Natural killer cell treated with Interleukin-12 subunit alpha and Interleukin-12 subunit beta and Interleukin-15 and Interleukin-18, amount 100 ng/mL, for 72 hours (primary cell): ENCODE measurements around the gene MYOD1. TPM values are rescaled to one million over a fixed set of nuclear protein-coding genes. Genes with fewer than 3 reads are reported as not detected.

Source experiments
- ATAC-seq, 2 donors: fragments of 150-1000 bp; cut with Tn5 transposase in 1 of 2; sonication (Bioruptor Pico), chemical (Tn5 transposase) in 1 of 2; 2 replicates each; pipeline ENCODE4 v1.10.0; 2021
- DNase-seq: peaks from one replicate; pipeline ENCODE4 v3.0.0; 2022; ENCODE audit warnings: low spot score
- H3K27ac Mint-ChIP-seq, 2 donors: 1 replicate in 1 of 2; 2 replicates in 1 of 2; pipeline ENCODE4 v1.8.0; 2022; ENCODE audit warnings: mixed read lengths in 2 of 2, mild to moderate bottlenecking in 1 of 2, moderate library complexity in 1 of 2
- H3K27me3 Mint-ChIP-seq, 2 donors: 1 replicate in 1 of 2; 2 replicates in 1 of 2; pipeline ENCODE4 v1.8.0; 2022; ENCODE audit warnings: mixed read lengths in 2 of 2
- H3K36me3 Mint-ChIP-seq: one replicate; pipeline ENCODE4 v1.8.0; 2022; ENCODE audit warnings: mixed read lengths
- H3K4me1 Mint-ChIP-seq, 2 donors: 1 replicate in 1 of 2; 2 replicates in 1 of 2; pipeline ENCODE4 v1.8.0; 2022; ENCODE audit warnings: low read depth in 2 of 2, mixed read lengths in 2 of 2, mild to moderate bottlenecking in 1 of 2
- H3K4me3 Mint-ChIP-seq: one replicate; pipeline ENCODE4 v1.8.0; 2022; ENCODE audit warnings: mixed read lengths
- H3K9me3 Mint-ChIP-seq: 2 replicates; pipeline ENCODE4 v1.8.0; 2022; ENCODE audit warnings: mixed read lengths
- total RNA-seq, 2 donors: library from RNA; stranded (reverse); gene quantifications; one replicate each; pipeline ENCODE4 v1.2.3, GENCODE V29; 2022

Gene MYOD1
- total RNA-seq, 2 donors from 2014 or later: not detected

- Mint-ChIP-seq H3K36me3 (no peaks in the 10 kb centered on the region), H3K4me1 (no peaks in the 10 kb centered on the region), H3K27me3 (no peaks in the 10 kb centered on the region), H3K9me3 (no peaks in the 10 kb centered on the region), H3K27ac (no peak overlapping the region), H3K4me3 (no peak overlapping the region)
- no peak for ATAC-seq
- DNase-seq: no peak
Observed at GRCh38 chr11:17770917-17771316, 51.5 kb downstream of the MYOD1 start.

- ATAC-seq: no peak
- Mint-ChIP-seq H3K4me3 (no peak overlapping the region), H3K27me3 (no peaks in the 10 kb centered on the region), H3K36me3 (no peaks in the 10 kb centered on the region), H3K4me1 (no peaks in the 10 kb centered on the region), H3K9me3 (no peaks in the 10 kb centered on the region), H3K27ac (no peak overlapping the region)
- no peak for DNase-seq
Observed at GRCh38 chr11:17771415-17771814, 52.0 kb downstream of the MYOD1 start.

Other genes starting within 250 kb of the MYOD1 start
- not detected for gene ABCC8, start 242.7 kb upstream of the MYOD1 start, total RNA-seq
- gene USH1C, start 175.2 kb upstream of the MYOD1 start, total RNA-seq: not detected
- not detected for gene OTOG, start 172.3 kb upstream of the MYOD1 start, total RNA-seq
- gene KCNC1, start 15.2 kb downstream of the MYOD1 start, total RNA-seq: not detected